Umbilical cord (tissue), 2 donors: ENCODE measurements around the gene TAF4. TPM values are rescaled to one million over a fixed set of nuclear protein-coding genes. Genes with fewer than 3 reads are reported as not detected.
"Not testable (repeated sequence)": the region's sequence is repeated elsewhere in the genome, so short reads cannot be mapped to it uniquely, and the experiment has no call there.

Experiments
- DNase-seq: peaks from one replicate; pipeline ENCODE4 v3.0.0-alpha.2; 2015; ENCODE audit warnings: low spot score
- total RNA-seq: library from RNA; depleted of rRNA; stranded (reverse); fragments of >200 nt; gene quantifications from one replicate; pipeline ENCODE4 v1.2.3, GENCODE V29; 2014; ENCODE audit warnings: low replicate concordance; ENCODE audit not compliant: insufficient read depth

TAF4 gene
- total RNA-seq, 1 donor from 2014 or later: 16.4 TPM

GRCh38 chr20:61948586-61949362 is 116.9 kb downstream of the TAF4 start:
- DNase-seq: no peak

- DNase-seq: not testable (repeated sequence)
These were observed 117.6 kb downstream of the TAF4 start for GRCh38 chr20:61948056-61948455.

GRCh38 chr20:61945495-61945894 is 120.2 kb downstream of the TAF4 start:
- DNase-seq: not testable (repeated sequence)

GRCh38 chr20:61944967-61945366 is 120.7 kb downstream of the TAF4 start:
- DNase-seq: not testable (repeated sequence)

- DNase-seq: no peak
These were observed 123.2 kb downstream of the TAF4 start for GRCh38 chr20:61942526-61942925.

GRCh38 chr20:61941721-61942405 is 123.8 kb downstream of the TAF4 start:
- no peak for DNase-seq

- DNase-seq: no peak
These were observed 124.5 kb downstream of the TAF4 start for GRCh38 chr20:61940976-61941720.

- DNase-seq: no peak
These were observed 125.2 kb downstream of the TAF4 start for GRCh38 chr20:61940491-61940890.

- DNase-seq: no peak
These were observed 125.9 kb downstream of the TAF4 start for GRCh38 chr20:61939691-61940360.

- no peak for DNase-seq
These were observed 126.6 kb downstream of the TAF4 start for GRCh38 chr20:61938839-61939690.

GRCh38 chr20:61937963-61938838 is 127.5 kb downstream of the TAF4 start:
- DNase-seq: no peak

- no peak for DNase-seq
These were observed 128.3 kb downstream of the TAF4 start for GRCh38 chr20:61937146-61937962.

GRCh38 chr20:61936701-61937131 is 129.0 kb downstream of the TAF4 start:
- no peak for DNase-seq

- no peak for DNase-seq
These were observed 129.6 kb downstream of the TAF4 start for GRCh38 chr20:61935926-61936700.

GRCh38 chr20:61934716-61935530 is 130.8 kb downstream of the TAF4 start:
- DNase-seq: no peak

GRCh38 chr20:61933951-61934715 is 131.5 kb downstream of the TAF4 start:
- DNase-seq: no peak
